HEK293T (cell line): ENCODE measurements around the gene C14orf180.

ENCODE experiments used
- CTCF ChIA-PET: fragments of 350-600 bp; formaldehyde crosslinking; extraction: SDS; loops from one replicate; lab custom pipeline; 2021; ENCODE audit warnings: antibody characterized with exemption, inconsistent platforms; lab: Yijun Ruan, JAX
- POLR2A ChIA-PET: fragments of 350-600 bp; formaldehyde crosslinking; extraction: SDS; loops from one replicate; lab custom pipeline; 2020; ENCODE audit warnings: antibody characterized with exemption, inconsistent platforms; lab: Yijun Ruan, JAX
- DNase-seq: peaks from one replicate; pipeline ENCODE4 v3.0.0; 2012; ENCODE audit warnings: mixed read lengths; ENCODE audit errors: extremely low spot score
- ARNT ChIP-seq: fragments of 450-650 bp; IDR thresholded peaks from 2 replicates; pipeline ENCODE4 v1.6.1; 2017; ENCODE audit warnings: mild to moderate bottlenecking
- BHLHE40 ChIP-seq: fragments of 450-650 bp; IDR thresholded peaks from 2 replicates; pipeline ENCODE4 v1.6.1; 2016; ENCODE audit warnings: mild to moderate bottlenecking, moderate library complexity, borderline replicate concordance
- CTBP1 ChIP-seq: fragments of 450-650 bp; IDR thresholded peaks from 2 replicates; pipeline ENCODE4 v1.6.1; 2016; ENCODE audit warnings: borderline replicate concordance
- ELF4 ChIP-seq: fragments of 450-650 bp; IDR thresholded peaks from 2 replicates; pipeline ENCODE4 v1.6.1; 2017; ENCODE audit warnings: antibody characterized with exemption
- FOXA1 ChIP-seq: fragments of 450-650 bp; IDR thresholded peaks from 2 replicates; pipeline ENCODE4 v1.6.1; 2016; ENCODE audit warnings: mild to moderate bottlenecking
- FOXK2 ChIP-seq: fragments of 450-650 bp; IDR thresholded peaks from 2 replicates; pipeline ENCODE4 v1.6.1; 2016; ENCODE audit warnings: mild to moderate bottlenecking
- FOXM1 ChIP-seq: fragments of 450-650 bp; IDR thresholded peaks from 2 replicates; pipeline ENCODE4 v1.6.1; 2017; ENCODE audit warnings: mild to moderate bottlenecking, borderline replicate concordance
- HDGF ChIP-seq: fragments of 450-650 bp; IDR thresholded peaks from 2 replicates; pipeline ENCODE4 v1.6.1; 2017; ENCODE audit warnings: antibody characterized with exemption, borderline replicate concordance
- L3MBTL2 ChIP-seq: fragments of 450-650 bp; conservative IDR thresholded peaks from 2 replicates; pipeline ENCODE4 v1.6.1; 2016; ENCODE audit warnings: mild to moderate bottlenecking
- LEF1 ChIP-seq: fragments of 450-650 bp; IDR thresholded peaks from 2 replicates; pipeline ENCODE4 v1.6.1; 2017; ENCODE audit warnings: mild to moderate bottlenecking, borderline replicate concordance
- NFRKB ChIP-seq: fragments of 450-650 bp; IDR thresholded peaks from 2 replicates; pipeline ENCODE4 v1.6.1; 2016; ENCODE audit warnings: mild to moderate bottlenecking, moderate library complexity
- SP1 ChIP-seq: fragments of 450-650 bp; IDR thresholded peaks from 2 replicates; pipeline ENCODE4 v1.6.1; 2017
- SUZ12 ChIP-seq: fragments of 450-650 bp; IDR thresholded peaks from 2 replicates; pipeline ENCODE4 v1.6.1; 2016; ENCODE audit warnings: mild to moderate bottlenecking
- TARDBP ChIP-seq: fragments of 450-650 bp; IDR thresholded peaks from 2 replicates; pipeline ENCODE4 v1.6.1; 2016
- ZNF384 ChIP-seq: fragments of 450-650 bp; IDR thresholded peaks from 2 replicates; pipeline ENCODE4 v1.6.1; 2016
- TF ChIP-seq, protein P1 (sequence below): fragments of 450-650 bp; IDR thresholded peaks from 2 replicates; pipeline ENCODE4 v1.6.1; 2016

The C14orf180 gene

DNA sequence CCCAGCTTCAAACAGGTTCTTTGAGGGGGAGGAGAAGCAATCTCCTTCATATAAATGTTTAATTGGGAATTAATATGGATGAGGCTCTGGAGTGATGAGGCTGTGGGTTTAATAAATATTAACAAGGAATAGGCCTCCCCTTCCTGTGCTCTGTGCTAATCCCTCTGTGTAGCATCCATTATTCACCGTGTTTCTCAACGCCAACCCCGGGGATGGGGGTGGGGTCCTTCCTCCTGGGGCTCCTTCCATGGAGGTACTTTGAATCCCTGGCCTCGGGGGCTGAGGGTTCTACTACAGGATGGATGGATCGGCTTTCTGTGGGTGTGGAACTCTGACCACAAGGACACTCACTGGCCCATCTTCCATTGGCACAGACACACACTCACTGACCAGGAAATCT lies 59.9 kb downstream of the C14orf180 start:
- TF ChIP-seq ARNT: no peak
- TF ChIP-seq FOXM1: no peak
- no peak for TF ChIP-seq CTBP1
- no peak for TF ChIP-seq SUZ12
- TF ChIP-seq L3MBTL2: no peak
- TF ChIP-seq NFRKB: no peak
- no peak for TF ChIP-seq SP1
- no peak for TF ChIP-seq TARDBP
- no peak for TF ChIP-seq BHLHE40
- no peak for TF ChIP-seq HDGF
- no peak for TF ChIP-seq FOXK2
- no peak for TF ChIP-seq FOXA1
- no peak for TF ChIP-seq ELF4
- TF ChIP-seq LEF1: no peak
- TF ChIP-seq, protein P1, sequence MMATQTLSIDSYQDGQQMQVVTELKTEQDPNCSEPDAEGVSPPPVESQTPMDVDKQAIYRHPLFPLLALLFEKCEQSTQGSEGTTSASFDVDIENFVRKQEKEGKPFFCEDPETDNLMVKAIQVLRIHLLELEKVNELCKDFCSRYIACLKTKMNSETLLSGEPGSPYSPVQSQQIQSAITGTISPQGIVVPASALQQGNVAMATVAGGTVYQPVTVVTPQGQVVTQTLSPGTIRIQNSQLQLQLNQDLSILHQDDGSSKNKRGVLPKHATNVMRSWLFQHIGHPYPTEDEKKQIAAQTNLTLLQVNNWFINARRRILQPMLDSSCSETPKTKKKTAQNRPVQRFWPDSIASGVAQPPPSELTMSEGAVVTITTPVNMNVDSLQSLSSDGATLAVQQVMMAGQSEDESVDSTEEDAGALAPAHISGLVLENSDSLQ: no peak
- TF ChIP-seq ZNF384: no peak
- ChIA-PET CTCF (interaction anchor here (1.0 to 1.1 kb wide), 3 partner anchors 17 to 502 kb away, joined by 3 to 4 read pairs (median 4); no protein-coding TSS in a partner anchor), POLR2A (interaction anchor here (1.2 kb wide), 1 partner anchor 113 kb away, joined by 5 read pairs; the partner anchor contains the start of gene SIVA1)
- no peak for DNase-seq
